Lower lobe of right lung (tissue), 2 donors: ENCODE data around the gene ANKMY1. TPM values are rescaled to one million over a fixed set of nuclear protein-coding genes. Genes with fewer than 3 reads are reported as not detected.

Source experiments
- ATAC-seq, 2 donors: fragments of 200-7000 bp; cut with Tn5 transposase; one replicate each; pipeline ENCODE4 v1.9.1; 2020 to 2022; ENCODE audit warnings: mild to moderate bottlenecking in 2 of 2, moderate library complexity in 2 of 2
- DNase-seq: peaks from one replicate; pipeline ENCODE4 v3.0.0-alpha.2; 2020
- H3K27ac ChIP-seq: fragments of 200-600 bp; one replicate; pipeline ENCODE4 v1.8.0; 2022
- H3K27me3 ChIP-seq: fragments of 200-600 bp; one replicate; pipeline ENCODE4 v1.8.0; 2022; ENCODE audit warnings: low read depth
- H3K36me3 ChIP-seq: fragments of 200-600 bp; one replicate; pipeline ENCODE4 v1.8.0; 2022; ENCODE audit warnings: mild to moderate bottlenecking
- H3K4me1 ChIP-seq: fragments of 200-600 bp; one replicate; pipeline ENCODE4 v1.8.0; 2022
- H3K4me3 ChIP-seq: fragments of 200-600 bp; one replicate; pipeline ENCODE4 v1.8.0; 2022; ENCODE audit warnings: mild to moderate bottlenecking
- H3K9me3 ChIP-seq: fragments of 200-600 bp; one replicate; pipeline ENCODE4 v1.8.0; 2022
- intact Hi-C: fragments of 100-400 bp; cut with DNase I; formaldehyde crosslinking; loops from one replicate; pipeline ENCODE4 v1.11.0; 2022
- long read RNA-seq: library from polyadenylated mRNA; unstranded; transcript quantifications from one replicate; pipeline ENCODE4 v2.0.0, GENCODE V29; 2021
- total RNA-seq: library from RNA; stranded (reverse); fragmentation: NEBNext Ultra II Directional; extraction: Animal tissue kit (Norgen Biotek cat#: 25700); gene quantifications from one replicate; pipeline ENCODE4 v1.2.1, GENCODE V29; 2021
- TF ChIP-seq, protein P1 (sequence below): fragments of 200-600 bp; IDR thresholded peaks from one replicate; pipeline ENCODE4 v1.8.0; 2022; ENCODE audit warnings: antibody characterized with exemption, mild to moderate bottlenecking
- donor health status: DM: no; HTN: yes; CAD: no; lungs with severe emphysema.

Gene ANKMY1, protein sequence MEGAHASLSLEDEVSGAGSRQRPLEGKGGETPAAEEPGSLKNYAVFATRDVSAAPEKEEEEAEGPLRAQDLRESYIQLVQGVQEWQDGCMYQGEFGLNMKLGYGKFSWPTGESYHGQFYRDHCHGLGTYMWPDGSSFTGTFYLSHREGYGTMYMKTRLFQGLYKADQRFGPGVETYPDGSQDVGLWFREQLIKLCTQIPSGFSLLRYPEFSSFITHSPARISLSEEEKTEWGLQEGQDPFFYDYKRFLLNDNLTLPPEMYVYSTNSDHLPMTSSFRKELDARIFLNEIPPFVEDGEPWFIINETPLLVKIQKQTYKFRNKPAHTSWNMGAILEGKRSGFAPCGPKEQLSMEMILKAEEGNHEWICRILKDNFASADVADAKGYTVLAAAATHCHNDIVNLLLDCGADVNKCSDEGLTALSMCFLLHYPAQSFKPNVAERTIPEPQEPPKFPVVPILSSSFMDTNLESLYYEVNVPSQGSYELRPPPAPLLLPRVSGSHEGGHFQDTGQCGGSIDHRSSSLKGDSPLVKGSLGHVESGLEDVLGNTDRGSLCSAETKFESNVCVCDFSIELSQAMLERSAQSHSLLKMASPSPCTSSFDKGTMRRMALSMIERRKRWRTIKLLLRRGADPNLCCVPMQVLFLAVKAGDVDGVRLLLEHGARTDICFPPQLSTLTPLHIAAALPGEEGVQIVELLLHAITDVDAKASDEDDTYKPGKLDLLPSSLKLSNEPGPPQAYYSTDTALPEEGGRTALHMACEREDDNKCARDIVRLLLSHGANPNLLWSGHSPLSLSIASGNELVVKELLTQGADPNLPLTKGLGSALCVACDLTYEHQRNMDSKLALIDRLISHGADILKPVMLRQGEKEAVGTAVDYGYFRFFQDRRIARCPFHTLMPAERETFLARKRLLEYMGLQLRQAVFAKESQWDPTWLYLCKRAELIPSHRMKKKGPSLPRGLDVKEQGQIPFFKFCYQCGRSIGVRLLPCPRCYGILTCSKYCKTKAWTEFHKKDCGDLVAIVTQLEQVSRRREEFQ
- 29.3 TPM for total RNA-seq
- long read RNA-seq, partial matches to known transcripts = 2 of 43 reads
- long read RNA-seq, other reads (novel, unspliced or antisense) = 33 of 43 reads

DNA sequence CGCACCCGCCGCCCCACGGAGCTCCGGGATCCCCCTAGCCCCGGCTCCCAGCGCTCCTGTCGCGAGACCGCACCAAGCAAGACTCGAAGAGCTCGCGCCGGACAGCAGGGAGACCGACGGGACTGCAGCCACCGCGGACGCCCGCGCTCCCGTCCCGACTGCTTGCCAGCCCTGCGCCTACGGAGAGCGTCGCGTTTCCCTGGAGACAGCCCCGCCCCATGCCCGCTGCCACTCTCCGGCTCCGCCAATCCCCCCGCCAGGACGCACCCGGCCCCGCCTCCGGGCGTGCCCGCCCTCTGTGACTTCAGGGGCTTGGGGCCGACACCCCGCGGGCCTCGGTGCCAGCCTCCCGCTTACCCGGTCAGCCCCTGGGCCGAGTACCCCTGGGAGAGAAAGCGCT is at the start of gene ANKMY1:
Gene ANKMY1, minus strand, starts transcription at position 181 of the 400 bp plus-strand sequence. CDS start 653 bp downstream, outside the sequence.
- Histone ChIP-seq H3K9me3 (no peaks in the 10 kb centered on the region), H3K4me3 (peak within 1 kb of the TSS; percentile 52), H3K4me1 (peaks cover 51% of the 10 kb centered on the region), H3K36me3 (peaks cover 16% of the 10 kb centered on the region), H3K27me3 (no peaks in the 10 kb centered on the region), H3K27ac (no peak within 1 kb of the TSS)
- ATAC-seq (peak; percentile 38 to 42), DNase-seq (peak; percentile 85)
- TF ChIP-seq, protein P1, sequence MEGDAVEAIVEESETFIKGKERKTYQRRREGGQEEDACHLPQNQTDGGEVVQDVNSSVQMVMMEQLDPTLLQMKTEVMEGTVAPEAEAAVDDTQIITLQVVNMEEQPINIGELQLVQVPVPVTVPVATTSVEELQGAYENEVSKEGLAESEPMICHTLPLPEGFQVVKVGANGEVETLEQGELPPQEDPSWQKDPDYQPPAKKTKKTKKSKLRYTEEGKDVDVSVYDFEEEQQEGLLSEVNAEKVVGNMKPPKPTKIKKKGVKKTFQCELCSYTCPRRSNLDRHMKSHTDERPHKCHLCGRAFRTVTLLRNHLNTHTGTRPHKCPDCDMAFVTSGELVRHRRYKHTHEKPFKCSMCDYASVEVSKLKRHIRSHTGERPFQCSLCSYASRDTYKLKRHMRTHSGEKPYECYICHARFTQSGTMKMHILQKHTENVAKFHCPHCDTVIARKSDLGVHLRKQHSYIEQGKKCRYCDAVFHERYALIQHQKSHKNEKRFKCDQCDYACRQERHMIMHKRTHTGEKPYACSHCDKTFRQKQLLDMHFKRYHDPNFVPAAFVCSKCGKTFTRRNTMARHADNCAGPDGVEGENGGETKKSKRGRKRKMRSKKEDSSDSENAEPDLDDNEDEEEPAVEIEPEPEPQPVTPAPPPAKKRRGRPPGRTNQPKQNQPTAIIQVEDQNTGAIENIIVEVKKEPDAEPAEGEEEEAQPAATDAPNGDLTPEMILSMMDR = no peak
- intact Hi-C loops = no loop called here

DNA sequence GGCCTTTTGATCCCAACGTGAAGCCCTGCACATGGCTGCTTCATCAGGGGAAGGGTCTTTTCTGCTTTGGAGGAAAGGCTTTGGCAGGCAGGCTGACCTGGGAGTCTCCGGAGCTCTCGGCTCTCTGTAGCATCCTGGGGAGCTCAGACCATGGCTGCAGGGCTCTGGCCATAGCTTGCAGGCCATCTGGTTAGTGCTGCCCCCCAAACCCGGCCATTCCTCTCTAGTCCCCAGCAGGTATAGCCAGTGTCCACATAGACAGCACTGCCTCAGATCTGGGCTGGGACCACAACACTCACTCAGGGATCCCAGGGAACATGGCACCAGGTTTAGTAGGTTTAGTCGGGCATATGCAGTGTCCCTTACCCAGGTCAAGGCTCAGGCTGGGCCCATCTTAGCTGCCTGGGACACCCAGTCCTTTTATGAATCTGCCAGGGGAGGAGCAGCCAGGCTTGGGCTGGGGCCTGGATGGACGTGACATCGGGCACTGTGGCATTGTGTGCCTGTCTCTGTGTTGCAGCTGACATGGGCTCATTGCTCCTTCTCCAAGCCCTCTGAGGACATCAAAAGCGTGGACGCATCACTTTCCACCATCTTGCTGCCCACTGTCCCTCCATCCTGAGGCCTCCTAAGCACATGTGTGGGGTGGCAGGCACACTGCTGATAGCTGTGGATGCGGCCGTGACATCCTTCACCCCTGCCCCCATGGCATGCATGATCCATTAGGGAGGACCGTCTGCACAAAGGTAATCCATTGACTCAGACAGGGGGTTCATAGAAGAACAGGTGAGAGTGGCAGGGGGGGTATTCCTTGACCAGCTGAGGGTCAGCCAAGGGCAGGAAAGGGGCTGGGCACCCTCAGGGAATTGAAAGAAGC is 48.3 kb upstream of the ANKMY1 start:
- DNase-seq (peak; percentile 33), ATAC-seq (no peak)
- H3K9me3 ChIP-seq = no peaks in the 10 kb centered on the region
- TF ChIP-seq, protein P1 = no peak
- H3K4me1 ChIP-seq = peaks cover 10% of the 10 kb centered on the region
- no peak overlapping the region for H3K4me3 ChIP-seq
- intact Hi-C loops = no loop called here
- no peaks in the 10 kb centered on the region for H3K27me3 ChIP-seq
- no peaks in the 10 kb centered on the region for H3K36me3 ChIP-seq
- no peak overlapping the region for H3K27ac ChIP-seq

DNA sequence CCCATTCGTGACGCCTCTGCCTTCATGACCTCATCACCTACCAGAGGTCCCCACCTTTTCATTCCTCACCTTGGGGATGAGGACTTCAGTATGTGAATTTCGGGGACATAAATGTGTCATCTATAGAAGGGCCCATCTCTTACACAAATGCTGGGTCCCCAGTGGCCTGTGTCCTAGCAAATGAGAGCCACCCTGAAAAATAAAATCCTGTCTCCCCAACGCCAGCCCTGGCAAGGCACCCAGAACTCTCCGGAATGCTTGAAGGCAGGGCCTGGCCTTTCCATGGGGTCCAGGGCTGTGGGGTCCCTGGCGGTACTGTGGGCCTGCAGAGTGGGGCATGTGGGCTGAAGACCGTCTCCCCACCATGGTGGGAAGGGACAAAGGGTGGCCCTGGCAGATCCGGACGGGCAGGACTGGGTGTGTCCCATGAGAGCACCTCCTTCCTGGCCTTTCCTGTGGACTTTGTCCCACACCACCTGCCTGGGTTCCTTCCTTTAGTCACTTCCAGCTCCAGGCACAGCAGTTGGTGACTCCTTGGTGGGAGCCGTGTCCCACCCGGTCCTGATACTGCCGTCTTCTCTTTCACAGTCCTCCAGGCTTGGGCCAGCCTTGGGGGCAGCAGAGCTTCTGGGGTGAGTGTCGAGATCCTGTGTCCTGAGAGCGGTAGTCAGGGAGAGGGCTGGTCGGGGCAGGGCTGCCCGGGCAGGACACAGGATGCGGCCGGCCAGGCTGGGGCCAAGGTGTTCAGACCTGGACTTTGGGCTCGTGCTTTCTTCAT is 47.3 kb upstream of the ANKMY1 start:
- Histone ChIP-seq H3K9me3 (no peaks in the 10 kb centered on the region), H3K36me3 (peaks cover 4% of the 10 kb centered on the region), H3K27me3 (no peaks in the 10 kb centered on the region), H3K4me1 (peaks cover 10% of the 10 kb centered on the region), H3K4me3 (no peak overlapping the region), H3K27ac (no peak overlapping the region)
- DNase-seq = peak; percentile 42
- ATAC-seq = no peak
- TF ChIP-seq, protein P1 = no peak
- intact Hi-C loops = no loop called here

DNA sequence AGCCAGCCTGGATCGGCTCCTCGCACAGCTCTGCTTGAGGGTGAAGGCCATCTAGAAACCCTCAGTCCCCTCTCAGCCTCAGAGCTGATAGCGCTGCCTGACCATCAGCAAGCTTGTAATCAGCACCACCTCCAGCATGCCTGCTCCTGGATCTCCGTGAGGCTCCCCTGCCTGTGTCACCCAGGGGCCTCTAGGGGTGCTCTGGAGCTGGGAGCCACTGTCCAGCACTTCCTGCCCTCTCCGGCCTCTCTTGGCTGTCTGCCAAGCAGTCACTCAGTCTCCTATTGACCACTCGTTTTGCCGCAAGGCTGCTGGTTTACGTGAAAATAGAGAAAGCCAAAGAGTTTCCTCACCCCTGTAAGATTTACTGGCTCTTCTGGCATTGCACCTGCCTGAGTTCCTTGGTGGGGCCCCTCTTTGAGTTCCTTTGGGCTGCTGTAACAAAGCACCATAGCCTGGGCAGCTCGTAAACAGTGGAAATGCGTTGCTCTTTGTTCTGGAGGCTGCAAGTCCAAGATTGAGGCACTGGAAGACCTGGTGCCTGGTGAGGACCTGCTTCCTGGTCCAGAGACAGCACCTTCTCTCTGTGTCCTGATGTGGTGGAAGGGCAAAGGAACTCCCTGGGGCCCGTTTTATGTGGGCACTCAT is 46.6 kb upstream of the ANKMY1 start:
- Histone ChIP-seq H3K27ac (no peak overlapping the region), H3K4me1 (peaks cover 10% of the 10 kb centered on the region), H3K36me3 (peaks cover 10% of the 10 kb centered on the region), H3K27me3 (no peaks in the 10 kb centered on the region), H3K4me3 (no peak overlapping the region), H3K9me3 (no peaks in the 10 kb centered on the region)
- ATAC-seq = peak; percentile 88 to 90
- intact Hi-C loops = no loop called here
- peak; percentile 89 for DNase-seq
- TF ChIP-seq, protein P1 = peak; percentile 79
